Measurements from ENCODE around the gene EPHB3.

The EPHB3 gene

GRCh38 chr3:184561061-184561912, at the start of gene EPHB3:
Gene EPHB3, plus strand, starts transcription at chr3:184561785. Its CDS starts 451 bp downstream, at chr3:184562236.
- peak; percentile 94 for DNase-seq

GRCh38 chr3:184512621-184513020, 49.0 kb upstream of the EPHB3 start:
- no peak for DNase-seq

- DNase-seq = peak; percentile 27
Measured at GRCh38 chr3:184513276-184514170, 48.1 kb upstream of the EPHB3 start.

GRCh38 chr3:184514171-184514490, 47.5 kb upstream of the EPHB3 start:
- DNase-seq = no peak

GRCh38 chr3:184523825-184524615, 37.6 kb upstream of the EPHB3 start:
- peak; percentile 52 for DNase-seq

GRCh38 chr3:184524981-184525336, 36.6 kb upstream of the EPHB3 start:
- DNase-seq = no peak

- DNase-seq = no peak
Measured at GRCh38 chr3:184525337-184526087, 36.1 kb upstream of the EPHB3 start.

- no peak for DNase-seq
Measured at GRCh38 chr3:184526088-184526433, 35.5 kb upstream of the EPHB3 start.

- DNase-seq = no peak
Measured at GRCh38 chr3:184531626-184532280, 29.8 kb upstream of the EPHB3 start.

- no peak for DNase-seq
Measured at GRCh38 chr3:184532940-184533732, 28.4 kb upstream of the EPHB3 start.

- DNase-seq = no peak
Measured at GRCh38 chr3:184537885-184538665, 23.5 kb upstream of the EPHB3 start.

GRCh38 chr3:184538666-184539431, 22.7 kb upstream of the EPHB3 start:
- no peak for DNase-seq

- no peak for DNase-seq
Measured at GRCh38 chr3:184539801-184540435, 21.7 kb upstream of the EPHB3 start.

GRCh38 chr3:184540777-184541681, 20.6 kb upstream of the EPHB3 start:
- peak; percentile 21 for DNase-seq

- DNase-seq = no peak
Measured at GRCh38 chr3:184541886-184542562, 19.6 kb upstream of the EPHB3 start.

- no peak for DNase-seq
Measured at GRCh38 chr3:184542577-184542976, 19.0 kb upstream of the EPHB3 start.

- no peak for DNase-seq
Measured at GRCh38 chr3:184543256-184543655, 18.3 kb upstream of the EPHB3 start.
